A549 (cell line): ENCODE data around the gene TUBG2. TPM values are rescaled to one million over a fixed set of nuclear protein-coding genes. Genes with fewer than 3 reads are reported as not detected.

Experiments used
- ATAC-seq, 2 experiments: fragments of 200-7000 bp in 1 of 2; fragments of >200 bp in 1 of 2; cut with Nextera tagmentation in 1 of 2; cut with Tn5 transposase in 1 of 2; 3 replicates each; pipeline versions ENCODE4 v1.8.0 to v1.9.1; 2018 to 2020; ENCODE audit warnings: mild to moderate bottlenecking in 1 of 2, moderate library complexity in 1 of 2
- CTCF ChIA-PET: fragments of 300-600 bp; sonication (Branson Sonifier 250); formaldehyde crosslinking; extraction: SDS; loops from one replicate; lab custom pipeline; 2021; ENCODE audit warnings: antibody characterized with exemption, inconsistent platforms; lab: Yijun Ruan, JAX
- POLR2A ChIA-PET: fragments of 350-600 bp; formaldehyde crosslinking; extraction: SDS; loops from one replicate; lab custom pipeline; 2021; ENCODE audit warnings: antibody characterized with exemption, inconsistent platforms; lab: Yijun Ruan, JAX
- DNase-seq, 2 experiments: peaks; one replicate each; pipeline versions ENCODE4 v3.0.0 to v3.0.0-alpha.2; 2011 to 2016; ENCODE audit warnings: low read depth in 1 of 2, low spot score in 1 of 2
- FAIRE-seq: peaks from 2 replicates; lab custom pipeline; 2011; peaks lifted over from hg19 to GRCh38; lab: Jason Lieb, UNC
- H3K27ac ChIP-seq, 2 experiments: fragments of >200 bp; sonication (Bioruptor Twin); formaldehyde crosslinking; 3 replicates each; pipeline ENCODE4 v1.5.1; 2016 to 2017
- H3K4me1 ChIP-seq: fragments of >200 bp; sonication (Bioruptor Twin); formaldehyde crosslinking; 3 replicates; pipeline ENCODE4 v1.6.1; 2016
- H3K4me2 ChIP-seq: fragments of >200 bp; sonication (Bioruptor Twin); formaldehyde crosslinking; 3 replicates; pipeline ENCODE4 v1.6.1; 2016
- H3K4me3 ChIP-seq: fragments of >200 bp; sonication (Bioruptor Twin); formaldehyde crosslinking; 3 replicates; pipeline ENCODE4 v1.5.1; 2016
- H3K9me3 ChIP-seq: fragments of >200 bp; sonication (Bioruptor Twin); formaldehyde crosslinking; 3 replicates; pipeline ENCODE4 v1.6.1; 2016
- BCL3 ChIP-seq: fragments of >200 bp; sonication (Bioruptor Twin); formaldehyde crosslinking; IDR thresholded peaks from 3 replicates; pipeline ENCODE4 v1.6.1; 2016
- BHLHE40 ChIP-seq: IDR thresholded peaks from 2 replicates; pipeline ENCODE4 v1.6.1; 2012; ENCODE audit warnings: low read depth, low read length, inconsistent platforms
- CBX8 ChIP-seq: fragments of 200-600 bp; sonication (generic); IDR thresholded peaks from 2 replicates; pipeline ENCODE4 v1.6.1; 2016
- CHD2 ChIP-seq: fragments of 150-350 bp; IDR thresholded peaks from 2 replicates; pipeline ENCODE4 v1.6.1; 2014; ENCODE audit warnings: low read length; ENCODE audit not compliant: partially characterized antibody
- CHD4 ChIP-seq: fragments of 200-600 bp; sonication (generic); IDR thresholded peaks from 2 replicates; pipeline ENCODE4 v1.6.1; 2016; ENCODE audit warnings: antibody characterized with exemption, mild to moderate bottlenecking, borderline replicate concordance
- EHF ChIP-seq: fragments of 250-450 bp; sonication (Bioruptor Pico); IDR thresholded peaks from 2 replicates; pipeline ENCODE4 v1.5.0; 2020; ENCODE audit warnings: mild to moderate bottlenecking
- EP300 ChIP-seq, 2 experiments: fragments of >200 bp; sonication (Bioruptor Twin); formaldehyde crosslinking; IDR thresholded peaks; 2 replicates in 1 of 2; 3 replicates in 1 of 2; pipeline ENCODE4 v1.6.1; 2016 to 2017
- FOSB ChIP-seq: fragments of 250-450 bp; sonication (Bioruptor Pico); IDR thresholded peaks from 2 replicates; pipeline ENCODE4 v1.5.0; 2020; ENCODE audit warnings: mild to moderate bottlenecking, moderate library complexity
- HDAC2 ChIP-seq: fragments of 200-600 bp; sonication (generic); IDR thresholded peaks from 2 replicates; pipeline ENCODE4 v1.6.1; 2016
- HES2 ChIP-seq: fragments of >200 bp; sonication (Bioruptor Twin); formaldehyde crosslinking; IDR thresholded peaks from 2 replicates; pipeline ENCODE4 v1.6.1; 2016
- HEYL ChIP-seq: fragments of 250-450 bp; sonication (Bioruptor Pico); IDR thresholded peaks from 2 replicates; pipeline ENCODE4 v1.8.0; 2021; ENCODE audit warnings: mild to moderate bottlenecking, moderate library complexity
- HOXA7 ChIP-seq: fragments of 250-450 bp; sonication (Bioruptor Pico); IDR thresholded peaks from 2 replicates; pipeline ENCODE4 v1.5.0; 2020; ENCODE audit warnings: mild to moderate bottlenecking, moderate library complexity
- HOXB13 ChIP-seq: fragments of 250-450 bp; sonication (Bioruptor Pico); IDR thresholded peaks from 2 replicates; pipeline ENCODE4 v1.5.0; 2020; ENCODE audit warnings: low read depth, mild to moderate bottlenecking, moderate library complexity
- HOXB5 ChIP-seq: fragments of 250-450 bp; sonication (Bioruptor Pico); IDR thresholded peaks from 2 replicates; pipeline ENCODE4 v1.5.0; 2020; ENCODE audit warnings: mild to moderate bottlenecking, moderate library complexity
- KDM1A ChIP-seq: fragments of 200-600 bp; sonication (generic); IDR thresholded peaks from 2 replicates; pipeline ENCODE4 v1.6.1; 2016; ENCODE audit warnings: low read depth, mild to moderate bottlenecking
- KDM5A ChIP-seq: fragments of 200-600 bp; sonication (generic); IDR thresholded peaks from 2 replicates; pipeline ENCODE4 v1.6.1; 2016; ENCODE audit warnings: antibody characterized with exemption, mild to moderate bottlenecking
- MAFK ChIP-seq: fragments of 450-650 bp; IDR thresholded peaks from 2 replicates; pipeline ENCODE4 v1.6.1; 2014; ENCODE audit not compliant: partially characterized antibody
- MAX ChIP-seq: IDR thresholded peaks from 2 replicates; pipeline ENCODE4 v1.6.1; 2012
- MAZ ChIP-seq: fragments of 150-350 bp; IDR thresholded peaks from 2 replicates; pipeline ENCODE4 v1.6.1; 2014; ENCODE audit warnings: antibody characterized with exemption, low read depth, low read length, borderline replicate concordance
- MYC ChIP-seq: IDR thresholded peaks from 2 replicates; pipeline ENCODE4 v1.6.1; 2012; ENCODE audit warnings: mild to moderate bottlenecking, inconsistent platforms, low read length, improper control_type of control experiment, borderline replicate concordance
- NFE2L2 ChIP-seq: fragments of 150-350 bp; conservative IDR thresholded peaks from 2 replicates; pipeline ENCODE4 v1.6.1; 2014; ENCODE audit warnings: low read length
- POLR2AphosphoS2 ChIP-seq: conservative IDR thresholded peaks from 2 replicates; pipeline ENCODE4 v1.6.1; 2012; ENCODE audit warnings: low read length, improper control_type of control experiment, inconsistent platforms
- RAD21 ChIP-seq, 2 experiments: fragments of >200 bp in 1 of 2; sonication (Bioruptor Twin) in 1 of 2; formaldehyde crosslinking in 1 of 2; IDR thresholded peaks in 1 of 2; conservative IDR thresholded peaks in 1 of 2; 2 replicates in 1 of 2; 3 replicates in 1 of 2; pipeline ENCODE4 v1.6.1; 2012 to 2018; ENCODE audit warnings: inconsistent platforms in 1 of 2
- RARB ChIP-seq: fragments of 250-450 bp; sonication (Bioruptor Pico); IDR thresholded peaks from 2 replicates; pipeline ENCODE4 v1.8.0; 2021; ENCODE audit warnings: mild to moderate bottlenecking, moderate library complexity
- RCOR1 ChIP-seq: fragments of 150-350 bp; IDR thresholded peaks from 2 replicates; pipeline ENCODE4 v1.6.1; 2014; ENCODE audit warnings: antibody characterized with exemption, low read length, low read depth
- RNF2 ChIP-seq: fragments of 200-600 bp; sonication (generic); IDR thresholded peaks from 2 replicates; pipeline ENCODE4 v1.6.1; 2016; ENCODE audit warnings: low read depth, mild to moderate bottlenecking, antibody characterized with exemption, moderate library complexity, borderline replicate concordance
- SMC3 ChIP-seq: fragments of >200 bp; sonication (Bioruptor Twin); formaldehyde crosslinking; IDR thresholded peaks from 3 replicates; pipeline ENCODE4 v1.6.1; 2018; ENCODE audit warnings: inconsistent platforms
- SREBF2 ChIP-seq: fragments of 450-650 bp; IDR thresholded peaks from 2 replicates; pipeline ENCODE4 v1.6.1; 2014; ENCODE audit warnings: mild to moderate bottlenecking, moderate library complexity
- ZFP36 ChIP-seq: fragments of 450-650 bp; IDR thresholded peaks from 2 replicates; pipeline ENCODE4 v1.6.1; 2014; ENCODE audit warnings: borderline replicate concordance; ENCODE audit not compliant: partially characterized antibody
- WGBS: methylation state at CpG from one replicate; pipeline ENCODE4 v1.1.6; 2017; ENCODE audit errors: missing lambda C conversion rate; 5-methylcytosine and 5-hydroxymethylcytosine counted together
- polyA plus RNA-seq, 4 experiments: library from polyadenylated mRNA; depleted of rRNA in 3 of 4; stranded (reverse); fragments of >200 nt; fragmentation: RNase III in 1 of 4; extraction: RNeasy Plus Mini Kit Qiagen cat#74134 plus additional on column Dnase treatment in 1 of 4; gene quantifications; 2 replicates in 3 of 4; 3 replicates in 1 of 4; pipeline ENCODE4 v1.2.3, GENCODE V29; 2011 to 2017
- TF ChIP-seq, protein P1 (sequence below): IDR thresholded peaks from 2 replicates; pipeline ENCODE4 v1.6.1; 2012
- TF ChIP-seq, protein P2 (sequence below): fragments of 150-350 bp; IDR thresholded peaks from 2 replicates; pipeline ENCODE4 v1.6.1; 2014; ENCODE audit warnings: low read depth, mild to moderate bottlenecking, low read length

Gene TUBG2
- polyA plus RNA-seq, 2 of the 4 experiments (the other 2 are of a cell fraction), result 14.9 to 30.6 TPM

DNA sequence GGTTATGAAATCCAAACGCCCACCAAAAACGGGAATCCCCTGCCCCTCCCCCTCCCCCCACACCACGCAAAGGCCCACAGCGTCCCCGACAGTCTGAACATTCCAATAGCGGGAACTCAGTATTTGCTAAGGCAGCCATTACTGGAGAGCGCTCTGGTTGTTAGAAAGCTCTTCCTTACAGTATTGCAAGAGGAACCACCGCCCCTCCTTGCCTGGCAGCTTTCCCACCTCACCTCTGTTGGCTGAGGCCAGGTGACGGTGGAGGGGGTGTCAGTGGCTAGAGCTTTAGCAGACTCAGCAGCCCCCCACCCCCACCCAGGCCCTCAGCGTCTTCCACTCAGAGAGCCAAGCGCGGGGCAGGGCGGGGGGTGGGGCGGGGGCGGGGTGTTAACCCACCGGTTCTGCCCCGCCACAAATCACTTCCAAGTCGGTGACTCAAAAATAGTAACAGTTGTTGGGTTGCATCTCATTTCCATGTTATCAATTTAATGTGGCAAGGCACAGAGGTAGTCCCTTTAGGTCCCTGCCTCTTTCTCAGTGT, 19.9 kb downstream of the TUBG2 start:
- FAIRE-seq, result no peak
- 5% methylated on average over 12 of the region's 18 CpGs for WGBS
- DNase-seq, result peak; percentile 57 to 80
- ChIA-PET CTCF (interaction anchor here (0.6 to 15.7 kb wide), 43 partner anchors 10 to 635 kb away, joined by 3 to 394 read pairs (median 4); partner anchors contain the start of genes BECN1, MLX, PSMC3IP and PSME3), POLR2A (interaction anchor here (0.7 to 4.9 kb wide), 10 partner anchors 11 to 1235 kb away, joined by 3 to 63 read pairs (median 4); partner anchors contain the start of genes PSMC3IP, RETREG3 and TUBG1)
- Histone ChIP-seq H3K4me1 (peaks cover 51% of the 10 kb centered on the region), H3K9me3 (no peaks in the 10 kb centered on the region), H3K4me2 (peak overlapping the region; percentile 91), H3K27ac (peak overlapping the region; percentile 92 to 98), H3K4me3 (peak overlapping the region; percentile 54)
- TF ChIP-seq SMC3 (0 out of 3 replicates have a peak, but pooled peaks have one; percentile 13), EHF (no peak), HEYL (CRISPR knock-in tag) (no peak), RAD21 (conservative IDR thresholded peaks at IDR 0.05 in 1 of 2, IDR thresholded peaks at IDR 0.05 in 1 of 2) (peak in 1 of 2 experiments; percentile 46; a peak in 3 of 5 replicates), MAFK (peak; percentile 20), MAX (no peak)
- ATAC-seq, result peak; percentile 3 to 8; a peak in 3 of 6 replicates

- Histone ChIP-seq H3K4me3 (peak overlapping the region; percentile 54), H3K9me3 (no peaks in the 10 kb centered on the region), H3K4me1 (peaks cover 44% of the 10 kb centered on the region), H3K27ac (peak overlapping the region; percentile 92 to 98), H3K4me2 (peak overlapping the region; percentile 91)
- CTCF ChIA-PET, result interaction anchor here (0.6 to 15.7 kb wide), 54 partner anchors 10 to 634 kb away, joined by 3 to 394 read pairs (median 4); partner anchors contain the start of genes BECN1, MLX, PSMC3IP and PSME3
- WGBS, result 30% methylated on average over 66 of the region's 78 CpGs
- peak; percentile 91 to 92 for DNase-seq
- FAIRE-seq, result no peak
- ATAC-seq, result peak; percentile 40 to 68
- POLR2A ChIA-PET, result interaction anchor here (0.6 to 4.9 kb wide), 8 partner anchors 12 to 1235 kb away, joined by 3 to 63 read pairs (median 13); partner anchors contain the start of genes PSMC3IP, RETREG3 and TUBG1
- TF ChIP-seq MAX (peak; percentile 100), EP300 (IDR thresholded peaks at IDR 0.05) (no peak), HOXB13 (CRISPR knock-in tag) (no peak; the same call in none of the 2 replicates), KDM1A (0 out of 2 replicates have a peak, but pooled peaks have one; percentile 17), CHD4 (no peak; the same call in 1 of the 2 replicates), SREBF2 (no peak), RARB (CRISPR knock-in tag) (0 out of 2 replicates have a peak, but pooled peaks have one; percentile 39), CBX8 (no peak), SMC3 (peak; percentile 96), MAZ (no peak), HOXA7 (CRISPR knock-in tag) (no peak), RCOR1 (no peak), HOXB5 (CRISPR knock-in tag) (peak; percentile 91), BCL3 (no peak), RNF2 (peak; percentile 94; the same call in 1 of the 2 replicates), MYC (peak; percentile 95), MAFK (no peak), POLR2AphosphoS2 (no peak), HDAC2 (peak; percentile 44; the same call in 1 of the 2 replicates), CHD2 (no peak), ZFP36 (no peak), HES2 (no peak), NFE2L2 (no peak; the same call in 1 of the 2 replicates), BHLHE40 (no peak; the same call in 1 of the 2 replicates), FOSB (CRISPR knock-in tag) (no peak), KDM5A (no peak)
- TF ChIP-seq, protein P1, sequence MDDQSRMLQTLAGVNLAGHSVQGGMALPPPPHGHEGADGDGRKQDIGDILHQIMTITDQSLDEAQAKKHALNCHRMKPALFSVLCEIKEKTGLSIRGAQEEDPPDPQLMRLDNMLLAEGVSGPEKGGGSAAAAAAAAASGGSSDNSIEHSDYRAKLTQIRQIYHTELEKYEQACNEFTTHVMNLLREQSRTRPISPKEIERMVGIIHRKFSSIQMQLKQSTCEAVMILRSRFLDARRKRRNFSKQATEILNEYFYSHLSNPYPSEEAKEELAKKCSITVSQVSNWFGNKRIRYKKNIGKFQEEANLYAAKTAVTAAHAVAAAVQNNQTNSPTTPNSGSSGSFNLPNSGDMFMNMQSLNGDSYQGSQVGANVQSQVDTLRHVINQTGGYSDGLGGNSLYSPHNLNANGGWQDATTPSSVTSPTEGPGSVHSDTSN, result no peak
- TF ChIP-seq, protein P2, sequence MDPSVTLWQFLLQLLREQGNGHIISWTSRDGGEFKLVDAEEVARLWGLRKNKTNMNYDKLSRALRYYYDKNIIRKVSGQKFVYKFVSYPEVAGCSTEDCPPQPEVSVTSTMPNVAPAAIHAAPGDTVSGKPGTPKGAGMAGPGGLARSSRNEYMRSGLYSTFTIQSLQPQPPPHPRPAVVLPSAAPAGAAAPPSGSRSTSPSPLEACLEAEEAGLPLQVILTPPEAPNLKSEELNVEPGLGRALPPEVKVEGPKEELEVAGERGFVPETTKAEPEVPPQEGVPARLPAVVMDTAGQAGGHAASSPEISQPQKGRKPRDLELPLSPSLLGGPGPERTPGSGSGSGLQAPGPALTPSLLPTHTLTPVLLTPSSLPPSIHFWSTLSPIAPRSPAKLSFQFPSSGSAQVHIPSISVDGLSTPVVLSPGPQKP, result no peak
Observed at GRCh38 chr17:42679492-42680330, 20.6 kb downstream of the TUBG2 start.
